DMS114 treated with DMSO at 0.1 percent for 48 hours (cell line): ENCODE results near the gene EZH2.

Source experiments
- DNase-seq: peaks from one replicate; lab custom pipeline; 2025; ENCODE audit not compliant: unreplicated experiment; lab: John Stamatoyannopoulos, UW

EZH2 gene

DNA sequence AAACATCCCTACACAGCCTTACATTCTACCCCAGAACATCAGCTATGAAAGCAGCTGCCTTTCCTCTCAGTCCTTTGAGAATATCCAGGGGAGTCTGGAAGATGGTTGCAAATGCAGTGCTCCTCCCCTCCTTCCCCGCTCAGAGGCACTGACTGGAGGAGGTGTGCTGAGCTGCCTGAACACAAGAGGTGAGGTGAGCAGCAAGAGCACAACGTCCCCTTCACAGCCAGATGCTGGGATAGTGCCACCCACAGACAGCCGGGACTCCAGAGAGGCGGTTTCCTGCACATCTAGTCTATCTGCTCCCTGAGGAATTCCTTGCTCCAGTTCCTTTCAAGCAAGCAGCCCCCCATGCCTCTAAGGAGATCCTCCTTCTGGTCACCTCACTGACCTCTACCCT lies 74.2 kb downstream of the EZH2 start:
- DNase-seq: no peak

DNA sequence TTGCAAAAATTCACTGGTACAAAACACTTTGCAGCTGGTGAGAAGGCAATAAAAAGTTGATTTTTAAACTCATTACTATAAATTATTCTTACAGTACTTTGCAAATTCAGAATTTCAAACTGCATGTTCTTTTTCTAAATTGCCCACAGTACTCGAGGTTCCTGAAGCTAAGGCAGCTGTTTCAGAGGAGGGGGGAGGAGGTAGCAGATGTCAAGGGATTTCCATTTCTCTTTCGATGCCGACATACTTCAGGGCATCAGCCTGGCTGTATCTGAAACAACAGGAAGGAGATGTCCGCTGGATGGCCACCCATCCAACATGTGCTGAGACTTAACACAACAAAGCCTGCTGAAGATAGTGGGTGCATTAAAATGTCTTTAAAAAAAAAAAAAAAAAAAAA lies 76.7 kb downstream of the EZH2 start:
- no peak for DNase-seq

DNA sequence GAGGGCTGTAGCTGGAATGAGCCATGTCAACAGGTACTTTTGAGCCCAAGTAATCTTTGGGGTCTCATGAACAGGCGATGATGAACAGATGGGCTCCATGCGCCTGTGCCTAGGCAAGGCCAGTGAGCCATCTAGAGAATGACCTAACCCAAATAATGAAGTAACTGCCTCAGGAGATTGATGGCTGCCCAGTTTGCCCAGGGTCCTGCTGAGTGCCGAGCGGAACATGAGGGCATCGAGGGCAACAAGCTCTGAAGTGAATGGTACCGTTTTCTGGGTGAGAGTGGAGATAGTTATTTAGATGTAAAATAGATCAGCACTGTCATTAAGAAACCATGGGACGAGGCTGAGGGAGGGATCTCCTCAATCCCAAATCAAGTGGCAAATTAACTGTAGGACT lies 77.9 kb downstream of the EZH2 start:
- no peak for DNase-seq

DNA sequence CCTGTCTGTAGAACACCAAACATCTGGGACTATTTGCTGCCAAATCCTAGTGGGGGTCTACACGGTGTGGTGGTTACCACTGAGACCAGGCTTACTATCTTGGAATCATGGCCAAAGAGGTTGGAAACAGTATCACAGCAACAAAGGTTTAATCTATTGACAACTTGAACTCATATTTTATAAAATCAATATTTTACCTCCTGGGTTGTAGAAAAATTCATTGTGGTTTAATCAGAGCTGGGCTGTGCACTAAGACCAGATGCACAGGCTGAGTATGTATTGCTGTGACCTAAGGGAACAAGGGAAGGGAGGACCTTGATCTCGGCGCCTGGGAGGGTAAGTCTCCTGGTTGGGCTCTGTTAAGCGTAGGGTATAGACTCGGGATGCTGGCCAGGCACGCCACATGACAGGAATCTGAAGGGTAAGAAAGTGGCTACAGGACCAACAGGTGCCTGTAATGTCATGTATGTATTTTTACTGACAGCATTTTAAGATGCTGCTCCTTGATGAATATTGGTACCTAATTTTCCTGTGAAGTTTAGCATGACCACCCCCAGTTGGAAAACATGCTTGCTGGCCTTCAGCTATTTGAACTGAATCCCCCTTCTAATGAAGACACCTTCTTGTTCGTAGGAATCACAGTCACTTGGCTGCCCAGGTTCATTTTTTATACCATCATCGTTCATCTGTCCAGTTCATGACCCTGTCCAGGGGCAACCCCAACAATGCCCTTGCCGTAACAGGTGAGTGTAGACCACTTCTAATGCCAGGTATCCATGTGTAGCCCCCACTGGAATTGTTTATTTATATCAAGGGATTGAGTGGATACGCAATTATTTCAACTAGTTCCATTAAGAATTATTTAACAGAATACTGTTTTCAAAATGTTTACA lies 79.5 kb downstream of the EZH2 start:
- DNase-seq: no peak

DNA sequence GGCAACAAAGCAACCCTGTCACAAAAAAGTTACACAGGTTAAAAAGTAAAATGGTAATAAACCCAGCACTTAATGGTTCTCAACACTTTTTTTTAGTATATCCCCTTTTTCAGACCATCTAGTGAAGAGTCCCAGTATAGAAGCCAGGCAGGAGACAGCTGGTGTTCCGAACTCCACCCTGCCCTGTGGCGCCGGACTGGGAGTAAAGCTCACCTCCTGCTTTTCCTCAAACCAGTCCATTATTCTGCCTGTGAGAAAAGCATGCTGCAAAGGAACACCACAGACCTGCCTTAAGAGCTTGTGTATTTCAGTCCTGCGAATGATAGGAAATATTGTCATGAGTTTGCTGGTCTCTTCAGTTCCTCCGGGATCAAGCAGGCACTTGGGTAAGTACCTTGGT lies 81.0 kb downstream of the EZH2 start:
- DNase-seq: no peak

DNA sequence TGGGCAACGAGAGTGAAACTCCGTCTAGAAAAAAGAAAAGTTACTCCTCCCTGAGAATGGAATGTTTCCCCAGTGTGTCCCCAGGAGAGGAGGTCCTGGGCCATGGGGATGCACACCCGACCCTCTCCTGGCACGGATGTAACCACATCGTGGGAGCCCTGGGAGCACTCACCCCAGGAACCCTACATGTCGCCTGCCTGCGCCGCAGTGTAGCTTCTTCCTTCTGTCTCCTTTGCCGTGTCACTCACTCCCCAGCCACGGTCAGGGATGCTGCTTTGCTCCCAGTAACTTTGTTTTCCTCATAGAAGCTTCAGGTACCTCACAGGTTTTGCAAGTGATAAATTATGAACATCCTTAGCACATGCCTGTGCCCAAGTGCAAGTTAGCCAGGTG lies 82.0 kb downstream of the EZH2 start:
- DNase-seq: no peak

DNA sequence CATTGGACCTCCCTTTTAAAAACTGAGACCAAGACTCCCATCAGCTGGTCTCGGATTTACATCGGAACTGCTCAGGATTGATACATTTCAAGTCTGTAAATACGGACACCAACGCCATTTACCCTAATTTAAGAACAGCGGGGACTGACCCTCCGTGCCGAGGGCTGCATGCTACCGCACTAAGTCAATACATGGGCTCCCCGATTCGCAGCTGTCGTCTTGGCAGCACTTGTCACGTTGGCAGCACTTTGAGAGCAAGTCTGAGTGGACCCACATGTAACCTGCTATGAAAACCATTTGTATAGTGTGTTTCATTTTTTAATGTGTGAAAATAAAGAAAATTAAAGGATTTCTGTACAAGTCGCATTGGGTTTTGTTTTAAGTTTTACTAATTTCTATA lies 83.4 kb downstream of the EZH2 start:
- DNase-seq: no peak

DNA sequence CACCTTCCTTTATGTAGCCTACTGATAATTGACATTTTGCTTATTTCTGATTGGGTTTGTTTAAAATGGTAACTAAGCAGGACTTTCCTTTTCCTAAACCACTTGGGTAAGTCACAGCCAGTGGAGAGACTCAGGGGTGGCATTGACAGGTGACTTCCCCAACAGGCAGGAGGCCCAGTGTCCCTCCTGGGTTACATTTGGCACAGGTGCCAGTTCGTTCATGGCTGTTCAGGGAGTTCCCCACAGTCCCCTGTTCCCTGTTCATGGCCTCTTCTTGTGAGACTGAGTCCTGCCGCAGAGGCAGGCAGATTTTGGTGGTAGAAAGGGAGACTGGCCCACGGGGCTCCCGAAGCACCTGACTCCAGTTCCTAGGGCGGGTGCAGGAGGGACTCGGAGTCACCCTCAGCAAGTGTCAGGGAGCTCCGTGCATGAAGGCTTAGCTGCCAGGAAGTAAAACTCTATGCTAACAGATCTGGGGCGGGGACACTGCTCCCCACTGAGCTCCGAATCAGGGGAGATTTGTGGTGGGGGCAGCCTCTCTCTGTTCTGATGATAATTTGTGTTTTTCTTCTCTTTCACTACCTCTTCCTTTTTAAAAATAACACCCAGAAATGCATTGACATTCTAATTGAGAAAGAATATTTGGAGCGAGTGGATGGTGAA lies 84.1 kb downstream of the EZH2 start:
- no peak for DNase-seq

DNA sequence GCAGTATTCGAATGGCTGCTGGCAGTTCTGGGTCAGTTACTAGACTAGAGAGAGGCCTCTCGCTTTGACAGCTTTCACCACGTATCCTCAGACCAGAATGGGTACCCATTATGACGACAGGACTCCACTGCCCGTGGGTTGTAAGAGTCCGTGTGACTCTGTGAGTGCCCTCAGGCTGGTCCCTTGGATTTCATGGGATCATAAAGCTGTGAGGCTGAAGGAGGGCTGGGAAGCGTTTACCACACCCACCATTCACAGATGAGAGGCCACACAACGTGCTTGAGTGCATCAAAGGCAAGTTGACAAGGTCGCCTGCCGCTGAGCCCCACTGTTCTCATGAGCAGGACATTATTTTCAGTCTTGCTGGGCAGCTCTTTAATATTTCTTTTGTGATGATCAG lies 87.2 kb downstream of the EZH2 start:
- no peak for DNase-seq

DNA sequence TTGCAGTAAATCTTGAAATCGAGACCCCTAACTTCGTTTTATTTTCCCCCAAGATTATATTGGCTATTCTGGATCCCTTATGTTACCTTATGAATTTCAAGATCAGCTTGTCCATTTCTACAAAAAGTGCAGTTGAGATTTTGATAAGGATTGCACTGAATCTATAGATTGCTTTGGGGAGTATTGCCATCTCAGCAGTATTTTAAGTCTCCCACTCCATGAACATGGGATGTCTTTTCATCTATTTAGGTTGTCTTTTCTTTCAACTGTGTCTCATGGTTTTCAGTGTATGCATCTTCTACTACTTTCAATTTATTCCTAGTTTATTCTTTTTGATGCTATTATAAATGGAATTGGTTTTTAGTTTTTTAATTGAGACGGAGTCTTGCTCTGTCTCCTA lies 89.6 kb downstream of the EZH2 start:
- DNase-seq: no peak

DNA sequence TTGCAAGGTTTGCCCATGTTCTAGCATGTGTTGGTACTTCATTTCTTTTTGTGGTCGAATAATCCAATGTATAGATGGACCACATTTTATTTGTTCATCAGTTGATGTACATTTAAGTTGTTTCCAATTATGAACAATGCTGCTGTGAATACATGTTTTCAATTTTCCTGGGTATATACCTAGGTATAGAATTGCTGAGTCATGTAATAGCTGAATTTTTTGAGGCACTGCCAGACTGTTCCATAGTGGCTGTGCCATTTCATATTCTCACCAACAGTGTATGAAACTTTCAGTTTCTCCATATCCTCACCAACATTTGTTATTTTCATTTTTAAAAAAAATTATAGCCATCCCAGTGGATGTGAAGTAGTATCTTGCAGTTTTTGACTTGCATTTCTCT lies 90.5 kb downstream of the EZH2 start:
- no peak for DNase-seq

DNA sequence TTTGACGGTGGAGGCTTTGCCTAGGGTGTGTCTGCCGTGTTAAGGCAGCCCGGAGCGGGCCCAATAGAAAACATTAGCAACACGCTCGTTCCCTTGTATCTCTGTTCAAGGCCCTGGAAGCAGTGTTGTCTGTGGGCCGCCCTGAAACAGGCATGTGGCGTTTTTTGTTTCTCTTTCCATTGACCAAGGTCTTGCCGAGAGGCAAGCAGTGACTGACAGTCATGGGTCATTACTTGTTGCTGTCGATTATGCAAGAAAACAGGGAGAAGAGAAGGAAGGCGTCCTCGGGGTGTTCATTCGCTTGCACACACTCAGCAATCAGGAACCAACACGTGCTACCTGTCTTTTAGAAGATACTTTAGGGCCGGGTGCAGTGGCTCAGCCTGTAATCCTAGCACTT lies 92.5 kb downstream of the EZH2 start:
- DNase-seq: no peak

DNA sequence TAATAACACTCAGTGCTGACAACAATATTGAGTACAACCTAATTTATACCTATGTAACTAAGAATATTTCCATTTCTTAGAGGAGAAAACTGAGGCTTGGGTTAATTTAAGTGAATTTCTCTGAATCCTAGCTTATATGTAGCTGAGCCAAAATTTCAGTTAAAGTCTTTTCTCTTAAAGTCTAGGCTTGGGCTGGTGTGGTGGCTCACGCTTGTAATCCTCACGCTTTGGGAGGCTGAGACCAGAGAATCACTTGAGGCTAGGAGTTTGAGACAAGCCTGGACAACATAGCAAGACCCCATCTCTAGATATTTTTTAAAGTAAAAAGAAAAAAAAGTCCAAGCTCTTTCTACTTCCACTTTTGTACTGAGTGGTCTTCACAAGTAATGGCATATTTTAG lies 93.2 kb downstream of the EZH2 start:
- DNase-seq: no peak

DNA sequence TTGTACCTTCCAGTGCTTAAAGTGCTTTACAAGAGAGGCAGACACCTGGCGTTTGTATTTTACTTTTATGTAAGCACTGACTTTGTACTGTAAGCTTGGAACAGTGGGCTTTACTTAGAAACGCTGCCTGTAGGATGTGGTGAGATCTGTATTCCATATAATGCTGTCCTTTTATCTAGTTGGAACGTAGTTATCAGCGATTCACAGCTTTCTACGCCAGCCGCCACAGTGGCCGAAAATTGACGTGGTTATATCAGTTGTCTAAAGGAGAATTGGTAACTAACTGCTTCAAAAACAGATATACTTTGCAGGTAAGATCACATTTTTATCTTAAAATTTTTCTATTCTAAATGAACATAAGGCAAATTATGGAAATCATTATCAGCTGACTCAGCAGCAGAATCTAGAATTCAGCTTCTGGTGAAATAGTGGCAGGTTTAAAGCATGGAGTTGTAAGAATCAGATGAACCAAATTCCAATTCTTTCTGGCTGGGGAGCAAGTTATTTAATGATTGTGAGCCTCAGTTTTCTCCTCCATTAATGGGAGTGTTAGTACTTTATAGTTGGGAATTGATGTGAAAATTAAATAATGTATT lies 93.9 kb downstream of the EZH2 start:
- DNase-seq: no peak

DNA sequence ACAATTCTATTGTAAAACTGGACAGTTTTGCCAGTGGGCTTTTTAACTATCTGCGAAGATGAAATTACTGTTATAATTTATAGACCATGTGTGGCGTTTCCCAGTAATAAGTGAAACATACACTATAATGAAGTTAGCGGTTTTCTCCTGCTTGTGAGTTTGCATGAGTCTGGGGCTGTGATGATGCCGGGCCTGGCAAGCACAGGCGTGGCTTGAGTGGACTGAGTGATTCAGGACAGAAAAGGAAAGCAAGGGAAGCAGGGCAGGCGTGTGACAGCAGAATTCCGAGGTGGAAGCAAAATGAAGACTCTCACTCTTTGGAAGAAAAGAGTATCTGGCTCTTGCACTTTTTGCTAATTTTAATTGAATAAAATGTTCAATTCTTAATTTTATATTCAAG lies 94.9 kb downstream of the EZH2 start:
- DNase-seq: no peak

DNA sequence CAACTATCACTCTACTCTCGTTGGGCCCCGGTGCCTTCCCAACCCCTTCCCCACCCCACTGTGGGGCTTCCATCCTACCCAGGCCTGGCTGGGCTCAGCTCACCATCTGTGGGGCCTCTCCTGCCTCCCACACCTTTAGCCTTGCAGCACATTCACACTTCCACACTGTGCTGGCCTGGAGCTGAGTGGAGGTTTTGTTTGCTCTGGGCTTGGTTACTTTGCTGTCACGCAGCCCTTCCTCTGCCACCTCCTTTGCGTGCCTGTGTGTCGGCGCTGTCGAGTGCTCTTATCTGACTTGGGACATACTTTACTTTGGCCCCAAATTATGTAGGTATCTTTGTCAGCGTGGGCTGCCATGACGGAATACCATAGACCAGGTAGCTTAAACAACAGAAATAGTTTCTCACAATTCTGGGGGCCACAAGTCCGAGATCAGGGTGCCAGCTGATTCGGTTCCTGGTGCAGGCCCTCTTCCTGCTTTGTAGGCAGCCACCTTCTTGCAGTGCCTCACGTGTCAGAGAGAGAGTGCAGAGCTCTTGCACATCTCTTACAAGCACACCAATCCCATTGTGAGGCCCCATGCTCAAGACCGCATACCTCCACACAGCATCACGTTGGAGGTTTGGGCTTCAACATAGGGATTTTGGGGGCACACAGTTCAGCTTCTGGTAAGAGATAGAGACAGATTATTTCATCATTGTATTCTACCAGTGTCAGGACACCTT lies 96.4 kb downstream of the EZH2 start:
- no peak for DNase-seq

DNA sequence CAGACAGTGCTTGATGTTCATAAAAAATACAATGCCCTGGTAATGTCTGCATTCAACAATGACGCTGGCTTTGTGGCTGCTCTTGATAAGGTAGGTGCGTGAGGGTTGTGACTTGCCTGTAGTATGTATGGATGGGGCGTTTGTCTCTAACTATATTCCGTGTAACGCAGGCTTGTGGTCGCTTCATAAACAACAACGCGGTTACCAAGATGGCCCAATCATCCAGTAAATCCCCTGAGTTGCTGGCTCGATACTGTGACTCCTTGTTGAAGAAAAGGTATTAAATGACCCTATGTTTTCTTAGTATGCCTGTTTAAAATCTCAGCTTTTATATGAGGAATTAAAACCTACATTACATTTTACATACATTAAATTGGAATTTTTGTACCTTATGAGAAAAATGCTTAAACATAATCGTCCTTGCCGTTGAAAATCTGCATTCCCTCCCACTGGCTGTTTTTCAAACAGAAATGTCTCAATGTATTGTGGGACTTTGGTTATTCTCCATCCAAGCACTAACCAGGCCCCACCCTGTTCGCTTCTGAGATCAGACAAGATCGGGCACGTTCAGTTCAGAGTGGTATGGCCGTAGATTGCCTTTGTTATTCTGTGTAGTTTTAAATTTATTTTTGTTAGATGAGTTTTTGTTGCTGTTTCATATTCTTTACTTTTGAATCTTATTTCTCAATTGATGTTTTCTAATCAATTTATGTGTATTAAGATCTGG lies 100.1 kb downstream of the EZH2 start:
- DNase-seq: no peak

DNA sequence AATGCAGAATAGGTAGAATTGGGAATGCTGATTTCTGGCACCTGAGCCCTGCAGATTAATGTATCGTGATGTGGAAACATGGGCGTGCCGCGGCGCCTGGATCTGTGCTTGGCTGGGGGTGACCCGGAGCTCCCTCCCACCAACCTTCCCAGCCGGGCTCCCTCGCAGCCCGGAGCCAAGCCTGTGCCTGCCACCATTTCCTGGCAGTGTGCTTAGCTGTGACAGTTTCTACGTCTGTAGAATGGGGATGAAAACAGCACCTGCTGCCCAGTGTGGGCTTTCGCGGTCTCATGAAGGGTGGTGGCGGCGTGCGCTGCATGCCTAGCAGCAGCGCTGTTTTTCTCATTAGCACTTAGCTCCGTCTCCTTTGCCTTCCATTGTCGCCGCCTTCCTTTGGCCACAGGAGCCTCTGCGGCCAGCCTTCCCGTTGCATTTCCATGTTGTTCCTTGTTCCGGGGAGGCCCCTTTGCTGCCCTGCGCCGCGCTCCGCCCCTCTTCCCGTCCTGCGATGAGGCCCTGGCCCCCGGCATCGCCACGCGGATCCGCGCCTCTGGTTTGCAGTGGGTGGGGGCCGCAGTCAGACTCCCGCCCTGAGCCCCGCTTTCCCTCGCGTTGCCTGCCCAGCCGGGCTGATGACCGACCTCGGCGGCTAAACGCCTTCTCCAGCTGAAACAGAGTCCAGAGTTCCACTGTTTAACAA lies 101.2 kb downstream of the EZH2 start:
- no peak for DNase-seq

DNA sequence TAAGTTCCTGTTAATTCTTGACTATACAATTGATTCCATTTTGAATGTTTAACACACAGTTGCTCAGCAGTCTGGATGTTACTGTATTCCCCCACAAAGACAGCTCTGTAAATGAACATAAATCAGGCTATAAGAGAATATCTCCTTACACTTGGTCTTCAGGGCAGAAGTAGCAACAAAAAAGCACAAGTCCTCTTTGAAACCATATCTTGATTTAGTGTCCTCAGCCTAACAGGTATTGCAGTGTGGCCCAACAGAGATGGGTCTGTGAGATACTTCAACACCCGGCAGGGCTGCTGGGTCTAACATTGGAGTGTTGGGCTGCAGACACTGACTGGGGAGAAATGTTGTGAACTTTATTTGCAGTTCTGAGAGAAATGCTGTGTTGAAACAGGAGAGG lies 109.6 kb downstream of the EZH2 start:
- no peak for DNase-seq

DNA sequence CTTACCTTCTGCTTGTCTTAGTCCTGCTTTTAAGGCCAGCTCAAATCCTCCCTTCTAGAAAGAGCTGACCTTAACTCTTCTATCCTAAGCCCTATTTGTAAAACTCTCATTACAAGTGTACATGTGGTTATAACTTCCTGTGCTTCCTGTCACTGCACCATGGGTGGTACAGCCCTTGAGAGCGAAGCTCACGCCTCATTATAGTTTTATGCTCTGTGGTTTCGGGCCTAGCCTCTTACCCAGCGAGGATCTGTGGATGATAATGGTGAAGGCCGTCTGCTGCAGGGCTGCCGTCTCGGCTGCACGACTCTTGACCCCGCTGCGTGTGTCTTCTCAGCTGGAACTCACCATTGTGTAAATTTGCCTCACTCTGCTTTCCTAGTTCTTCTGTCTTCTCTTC lies 110.8 kb downstream of the EZH2 start:
- no peak for DNase-seq
